GM10266 (cell line): ENCODE data around the gene ANGPTL2.

ENCODE experiments used
- DNase-seq: peaks from one replicate; pipeline ENCODE4 v3.0.0; 2012; ENCODE audit errors: extremely low spot score
- CTCF ChIP-seq: IDR thresholded peaks from 2 replicates; pipeline ENCODE4 v1.5.1; 2012; ENCODE audit warnings: mild to moderate bottlenecking, low read depth; ENCODE audit not compliant: control insufficient read depth, insufficient read depth; ENCODE audit errors: missing control alignments

ANGPTL2 gene

DNA sequence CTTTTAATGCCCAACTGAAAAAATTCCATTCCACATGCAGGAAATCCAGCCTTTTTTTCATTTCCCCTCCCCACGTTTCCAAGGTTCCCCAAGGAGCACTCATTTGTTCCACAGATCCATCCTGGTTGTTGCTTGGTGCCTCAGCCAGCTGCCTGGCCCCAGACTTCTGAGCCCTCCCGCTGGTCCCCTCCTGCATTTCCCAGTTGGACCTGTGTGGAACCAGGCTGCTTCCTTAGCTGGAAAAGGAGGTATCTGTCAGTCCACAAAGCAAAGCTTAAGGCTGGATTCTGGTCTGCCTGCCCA lies 44.8 kb downstream of the ANGPTL2 start:
- no peak for TF ChIP-seq CTCF
- DNase-seq = no peak

GRCh38 chr9:127076860-127077643 lies 45.4 kb downstream of the ANGPTL2 start:
- DNase-seq = no peak
- TF ChIP-seq CTCF = no peak

DNA sequence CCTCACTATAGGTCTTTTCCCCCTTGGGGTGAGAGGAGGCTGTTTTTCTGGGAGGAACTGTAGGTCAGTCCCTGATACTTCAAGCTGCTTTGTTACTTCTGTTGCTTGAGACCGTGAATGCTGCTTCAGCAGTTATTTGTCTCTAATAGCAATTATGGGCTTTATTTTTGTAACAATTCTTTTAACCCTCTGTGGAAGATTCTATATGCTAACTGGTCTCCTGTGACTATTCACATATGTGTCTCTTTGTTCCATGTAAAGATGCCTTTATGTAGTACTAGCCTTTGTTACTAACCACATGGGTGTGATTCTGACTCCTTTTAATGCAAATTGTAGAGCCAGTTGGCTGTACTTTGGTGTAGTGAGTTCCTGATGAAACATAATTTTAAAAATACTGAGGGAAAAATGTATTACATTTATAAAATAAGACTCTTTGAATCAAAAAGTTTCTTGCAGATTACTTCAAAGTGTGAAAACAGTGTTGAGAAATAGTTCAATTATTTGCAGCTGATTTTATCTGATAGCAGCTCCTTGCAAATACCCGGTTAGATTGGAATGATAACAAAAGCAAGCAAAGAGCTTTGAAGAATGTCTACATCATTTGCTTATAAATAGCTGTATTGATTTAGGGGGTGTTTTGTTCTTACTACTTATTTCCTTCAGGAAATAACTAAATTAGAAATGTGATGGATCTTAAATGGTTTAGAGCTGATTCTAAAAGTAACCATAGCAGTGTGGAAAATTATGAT lies 46.6 kb downstream of the ANGPTL2 start:
- no peak for TF ChIP-seq CTCF
- DNase-seq = no peak

DNA sequence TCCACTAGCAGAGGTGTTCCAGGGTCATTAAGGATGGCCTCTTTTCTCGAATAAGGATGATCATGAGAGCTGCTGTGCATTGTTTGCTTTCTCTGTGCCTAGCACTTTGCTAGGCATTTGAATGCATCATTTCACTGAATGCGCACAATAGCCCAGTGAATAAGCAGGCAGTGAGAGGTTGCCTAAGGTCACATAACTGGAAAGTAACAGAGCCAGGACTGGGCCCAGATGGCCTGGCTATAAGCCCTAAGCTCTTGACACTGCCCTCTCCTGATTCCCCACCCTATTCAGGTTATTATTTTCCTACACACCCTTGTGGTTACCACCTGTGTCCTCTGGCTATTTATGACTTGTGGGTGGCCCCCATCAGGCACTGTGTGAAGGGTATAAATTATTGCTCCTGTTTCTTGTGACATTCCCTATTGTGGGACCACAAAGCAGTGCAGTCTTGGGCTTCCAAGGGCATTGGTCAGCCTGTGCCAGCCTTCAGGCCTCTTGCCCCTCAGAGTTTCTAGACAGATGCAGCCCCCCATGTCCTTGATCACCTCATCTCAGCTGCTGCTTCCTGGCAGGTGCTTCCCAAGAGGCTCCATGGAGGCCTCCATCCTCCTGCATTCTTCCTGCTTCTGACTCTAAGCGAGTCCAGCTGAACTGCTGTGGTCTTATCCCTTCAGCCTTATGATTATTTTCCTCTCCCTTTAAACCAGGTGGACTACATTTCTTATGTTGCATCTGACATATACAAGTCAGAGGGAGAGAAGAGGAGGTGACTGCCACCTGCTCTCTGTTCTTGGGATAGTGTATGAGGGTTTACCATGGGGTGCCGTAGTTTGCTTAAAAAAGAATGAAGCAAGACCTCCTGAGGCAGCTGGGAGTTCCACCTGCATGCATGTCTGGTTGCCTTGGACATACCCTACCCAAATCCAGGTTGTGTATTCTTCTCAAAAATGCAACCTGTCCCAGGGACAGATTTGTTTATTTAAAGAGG lies 47.6 kb downstream of the ANGPTL2 start:
- DNase-seq = no peak
- TF ChIP-seq CTCF = no peak

- no peak for TF ChIP-seq CTCF
- DNase-seq = no peak
Measured at GRCh38 chr9:127067603-127068220, 54.7 kb downstream of the ANGPTL2 start.

- no peak for DNase-seq
- no peak for TF ChIP-seq CTCF
Measured at GRCh38 chr9:127066851-127067136, 55.6 kb downstream of the ANGPTL2 start.
